HEK293T (cell line): ENCODE data around the gene ADGRE3.

Source experiments
- BHLHE40 ChIP-seq: fragments of 450-650 bp; IDR thresholded peaks from 2 replicates; pipeline ENCODE4 v1.6.1; 2016; ENCODE audit warnings: mild to moderate bottlenecking, moderate library complexity, borderline replicate concordance
- FOXA1 ChIP-seq: fragments of 450-650 bp; IDR thresholded peaks from 2 replicates; pipeline ENCODE4 v1.6.1; 2016; ENCODE audit warnings: mild to moderate bottlenecking
- FOXM1 ChIP-seq: fragments of 450-650 bp; IDR thresholded peaks from 2 replicates; pipeline ENCODE4 v1.6.1; 2017; ENCODE audit warnings: mild to moderate bottlenecking, borderline replicate concordance
- LEF1 ChIP-seq: fragments of 450-650 bp; IDR thresholded peaks from 2 replicates; pipeline ENCODE4 v1.6.1; 2017; ENCODE audit warnings: mild to moderate bottlenecking, borderline replicate concordance
- SP1 ChIP-seq: fragments of 450-650 bp; IDR thresholded peaks from 2 replicates; pipeline ENCODE4 v1.6.1; 2017
- ZNF384 ChIP-seq: fragments of 450-650 bp; IDR thresholded peaks from 2 replicates; pipeline ENCODE4 v1.6.1; 2016
- TF ChIP-seq, protein P1 (sequence below): fragments of 450-650 bp; IDR thresholded peaks from 2 replicates; pipeline ENCODE4 v1.6.1; 2016

DNA sequence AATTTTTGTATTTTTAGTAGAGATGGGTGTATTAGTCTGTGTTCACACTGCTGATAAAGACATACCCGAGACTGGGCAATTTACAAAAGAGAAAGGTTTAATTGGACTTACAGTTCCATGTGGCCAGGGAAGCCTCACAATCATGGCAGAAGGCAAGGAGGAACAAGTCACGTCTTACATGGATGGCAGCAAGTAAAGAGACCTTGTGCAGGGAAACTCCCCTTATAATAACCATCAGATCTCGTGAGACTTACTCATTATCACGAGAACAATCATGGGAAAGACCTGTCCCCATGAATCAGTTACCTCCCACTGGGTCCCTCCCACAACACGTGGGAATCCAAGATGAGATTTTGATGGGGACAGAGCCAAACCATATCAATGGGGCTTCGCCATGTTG is 29.8 kb upstream of the ADGRE3 start:
- TF ChIP-seq FOXM1: no peak
- no peak for TF ChIP-seq ZNF384
- no peak for TF ChIP-seq SP1
- TF ChIP-seq BHLHE40: no peak
- TF ChIP-seq FOXA1: no peak
- no peak for TF ChIP-seq LEF1
- TF ChIP-seq, protein P1, sequence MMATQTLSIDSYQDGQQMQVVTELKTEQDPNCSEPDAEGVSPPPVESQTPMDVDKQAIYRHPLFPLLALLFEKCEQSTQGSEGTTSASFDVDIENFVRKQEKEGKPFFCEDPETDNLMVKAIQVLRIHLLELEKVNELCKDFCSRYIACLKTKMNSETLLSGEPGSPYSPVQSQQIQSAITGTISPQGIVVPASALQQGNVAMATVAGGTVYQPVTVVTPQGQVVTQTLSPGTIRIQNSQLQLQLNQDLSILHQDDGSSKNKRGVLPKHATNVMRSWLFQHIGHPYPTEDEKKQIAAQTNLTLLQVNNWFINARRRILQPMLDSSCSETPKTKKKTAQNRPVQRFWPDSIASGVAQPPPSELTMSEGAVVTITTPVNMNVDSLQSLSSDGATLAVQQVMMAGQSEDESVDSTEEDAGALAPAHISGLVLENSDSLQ: no peak
